Thyroid gland (tissue), 4 donors: ENCODE data around the gene PEX5. TPM values are rescaled to one million over a fixed set of nuclear protein-coding genes. Genes with fewer than 3 reads are reported as not detected.

Experiments used
- DNase-seq, 2 donors: peaks; one replicate each; pipeline ENCODE4 v3.0.0-alpha.2; 2019
- H3K27ac ChIP-seq, 3 donors: fragments of 200-600 bp; sonication (generic); 1 replicate in 2 of 3; 2 replicates in 1 of 3; pipeline ENCODE4 v1.5.1; 2016 to 2019; ENCODE audit warnings: mild to moderate bottlenecking in 1 of 3, moderate library complexity in 1 of 3
- H3K27me3 ChIP-seq: fragments of 200-600 bp; sonication (generic); one replicate; pipeline ENCODE4 v1.5.1; 2019
- H3K36me3 ChIP-seq, 2 donors: fragments of 200-600 bp; sonication (generic); one replicate each; pipeline ENCODE4 v1.5.1; 2016 to 2019
- H3K4me1 ChIP-seq, 2 donors: fragments of 200-600 bp; sonication (generic); one replicate each; pipeline ENCODE4 v1.5.1; 2017 to 2019
- H3K4me3 ChIP-seq, 3 donors: fragments of 200-600 bp; sonication (generic); replicated peaks in 1 of 3; 1 replicate in 2 of 3; 2 replicates in 1 of 3; pipeline ENCODE4 v1.5.1; 2016; ENCODE audit warnings: mild to moderate bottlenecking in 1 of 3
- H3K9me3 ChIP-seq: fragments of 200-600 bp; sonication (generic); one replicate; pipeline ENCODE4 v1.5.1; 2017
- CTCF ChIP-seq, 6 experiments: fragments of 200-600 bp in 3 of 6; fragments of 450-650 bp in 3 of 6; sonication (generic) in 3 of 6; IDR thresholded peaks; one replicate each; pipeline ENCODE4 v1.5.1; 2016 to 2019; ENCODE audit warnings: antibody characterized with exemption in 6 of 6, mild to moderate bottlenecking in 2 of 6, inconsistent platforms in 1 of 6, moderate library complexity in 1 of 6
- POLR2A ChIP-seq, 2 donors: fragments of 450-650 bp; IDR thresholded peaks; one replicate each; pipeline ENCODE4 v1.6.1; 2017; ENCODE audit warnings: antibody characterized with exemption in 2 of 2, mild to moderate bottlenecking in 2 of 2, moderate library complexity in 1 of 2
- WGBS, 2 donors: methylation state at CpG; one replicate each; pipeline ENCODE4 v1.1.5; 2017; 5-methylcytosine and 5-hydroxymethylcytosine counted together
- intact Hi-C: fragments of 100-400 bp; cut with DNase I; formaldehyde crosslinking; loops from one replicate; pipeline ENCODE4 v1.15.1; 2023
- total RNA-seq, 4 donors: library from RNA; depleted of rRNA; stranded (reverse); fragments of >200 nt; gene quantifications; one replicate each; pipeline ENCODE4 v1.2.3, GENCODE V29; 2016

The PEX5 gene
- total RNA-seq, 4 donors from 2014 or later = 28.5 to 37.6 (median 32.8) TPM

- H3K27me3 ChIP-seq = no peaks in the 10 kb centered on the region
- H3K4me1 ChIP-seq = no peaks in the 10 kb centered on the region
- intact Hi-C loops = loop anchor here (5.0 kb wide), 2 partner anchors 243 to 418 kb away; no protein-coding TSS in a partner anchor
- WGBS, 2 donors = 19 to 21% methylated on average over 3 of the region's 3 CpGs
- no peak for TF ChIP-seq POLR2A (IDR thresholded peaks at IDR 0.05)
- peak; percentile 49 to 88 (median 84) for TF ChIP-seq CTCF (IDR thresholded peaks at IDR 0.05)
- H3K9me3 ChIP-seq = no peaks in the 10 kb centered on the region
- H3K36me3 ChIP-seq = no peaks in the 10 kb centered on the region
- peak; percentile 77 to 80 for DNase-seq
- no peak overlapping the region for H3K27ac ChIP-seq
- no peak overlapping the region for H3K4me3 ChIP-seq
Measured at GRCh38 chr12:7219599-7220243, 30.2 kb downstream of the PEX5 start.

- 92 to 100% methylated on average over 1 of the region's 1 CpG for WGBS, 2 donors
- no peak overlapping the region for H3K4me3 ChIP-seq
- H3K36me3 ChIP-seq = no peaks in the 10 kb centered on the region
- no peak overlapping the region for H3K27ac ChIP-seq
- TF ChIP-seq POLR2A (IDR thresholded peaks at IDR 0.05) = no peak
- TF ChIP-seq CTCF (IDR thresholded peaks at IDR 0.05) = no peak
- DNase-seq = no peak
- no peaks in the 10 kb centered on the region for H3K9me3 ChIP-seq
- no peaks in the 10 kb centered on the region for H3K4me1 ChIP-seq
- intact Hi-C loops = loop anchor here (5.0 kb wide), 1 partner anchor 416 kb away; no protein-coding TSS in a partner anchor
- H3K27me3 ChIP-seq = no peaks in the 10 kb centered on the region
Measured at GRCh38 chr12:7221486-7221885, 32.0 kb downstream of the PEX5 start.

- Histone ChIP-seq H3K9me3 (no peaks in the 10 kb centered on the region), H3K4me3 (no peak overlapping the region), H3K4me1 (no peaks in the 10 kb centered on the region), H3K27me3 (no peaks in the 10 kb centered on the region), H3K36me3 (no peaks in the 10 kb centered on the region), H3K27ac (no peak overlapping the region)
- TF ChIP-seq POLR2A (IDR thresholded peaks at IDR 0.05) (no peak), CTCF (IDR thresholded peaks at IDR 0.05) (no peak)
- DNase-seq = no peak
- intact Hi-C loops = no loop called here
- WGBS, 2 donors = 92 to 94% methylated on average over 2 of the region's 2 CpGs
Measured at GRCh38 chr12:7229741-7230140, 40.3 kb downstream of the PEX5 start.

- Histone ChIP-seq H3K27me3 (no peaks in the 10 kb centered on the region), H3K9me3 (no peaks in the 10 kb centered on the region), H3K4me3 (no peak overlapping the region), H3K27ac (no peak overlapping the region), H3K4me1 (no peaks in the 10 kb centered on the region), H3K36me3 (no peaks in the 10 kb centered on the region)
- intact Hi-C loops = no loop called here
- DNase-seq = no peak
- TF ChIP-seq CTCF (IDR thresholded peaks at IDR 0.05) = no peak
- 90 to 93% methylated on average over 3 of the region's 3 CpGs for WGBS, 2 donors
Measured at GRCh38 chr12:7241404-7242005, 52.0 kb downstream of the PEX5 start.
